RPMI7951 (cell line): Measurements from ENCODE around the gene CHTF8. TPM values are rescaled to one million over a fixed set of nuclear protein-coding genes. Genes with fewer than 3 reads are reported as not detected.
"Not testable (repeated sequence)": the region's sequence is repeated elsewhere in the genome, so short reads cannot be mapped to it uniquely, and the experiment has no call there.

Experiments
- DNase-seq: peaks from one replicate; pipeline ENCODE4 v3.0.0-alpha.2; 2012; ENCODE audit warnings: low read depth
- total RNA-seq: library from RNA; depleted of rRNA; stranded (reverse); fragments of >200 nt; shearing (Covaris generic); gene quantifications from 2 replicates; pipeline ENCODE4 v1.2.3, GENCODE V29; 2014

The CHTF8 gene
- total RNA-seq, 1 experiment from 2014 or later = 58.3 TPM

- not testable (repeated sequence) for DNase-seq
Observed at GRCh38 chr16:69139464-69139863, 7.1 kb upstream of the CHTF8 start.

GRCh38 chr16:69138608-69139007, 6.2 kb upstream of the CHTF8 start:
- no peak for DNase-seq

GRCh38 chr16:69133373-69133954, 1.1 kb upstream of the CHTF8 start:
- no peak for DNase-seq

GRCh38 chr16:69131839-69132423, 457 bp downstream of the CHTF8 start:
- DNase-seq = peak; percentile 80

- peak; percentile 25 for DNase-seq
Observed at GRCh38 chr16:69131167-69131838, 1.1 kb downstream of the CHTF8 start.

GRCh38 chr16:69130461-69130860, 1.9 kb downstream of the CHTF8 start:
- no peak for DNase-seq

- DNase-seq = no peak
Observed at GRCh38 chr16:69127966-69128510, 4.3 kb downstream of the CHTF8 start.

GRCh38 chr16:69126801-69127200, 5.6 kb downstream of the CHTF8 start:
- DNase-seq = not testable (repeated sequence)

- no peak for DNase-seq
Observed at GRCh38 chr16:69126221-69126620, 6.2 kb downstream of the CHTF8 start.

GRCh38 chr16:69124961-69125360, 7.4 kb downstream of the CHTF8 start:
- not testable (repeated sequence) for DNase-seq

- DNase-seq = not testable (repeated sequence)
Observed at GRCh38 chr16:69124406-69124805, 8.0 kb downstream of the CHTF8 start.

- peak; percentile 71 for DNase-seq
Observed at GRCh38 chr16:69123910-69124309, 8.5 kb downstream of the CHTF8 start.

- DNase-seq = no peak
Observed at GRCh38 chr16:69120096-69120664, 12.2 kb downstream of the CHTF8 start.

GRCh38 chr16:69119536-69119935, 12.9 kb downstream of the CHTF8 start:
- DNase-seq = no peak

- no peak for DNase-seq
Observed at GRCh38 chr16:69118994-69119393, 13.4 kb downstream of the CHTF8 start.

GRCh38 chr16:69118468-69118867, 13.9 kb downstream of the CHTF8 start:
- no peak for DNase-seq

- no peak for DNase-seq
Observed at GRCh38 chr16:69116906-69117305, 15.5 kb downstream of the CHTF8 start.

GRCh38 chr16:69116256-69116875, 16.0 kb downstream of the CHTF8 start:
- DNase-seq = no peak

- DNase-seq = no peak
Observed at GRCh38 chr16:69115837-69116236, 16.6 kb downstream of the CHTF8 start.

GRCh38 chr16:69115361-69115760, 17.0 kb downstream of the CHTF8 start:
- DNase-seq = no peak

GRCh38 chr16:69114976-69115355, 17.4 kb downstream of the CHTF8 start:
- no peak for DNase-seq

- DNase-seq = no peak
Observed at GRCh38 chr16:69114346-69114975, 17.9 kb downstream of the CHTF8 start.
